BLaER1 treated with 17β-estradiol and CSF1 and Interleukin-3, amounts not matched to agents 10 nM and 100 nM (cell line): ENCODE results near the gene NTRK3.

Source experiments
- H3K27ac ChIP-seq, 11 experiments: shearing (Covaris generic); formaldehyde crosslinking; 2 replicates each; pipeline ENCODE4 v1.8.1; 2022
- H3K27me3 ChIP-seq, 11 experiments: shearing (Covaris generic); formaldehyde crosslinking; 2 replicates each; pipeline ENCODE4 v1.8.1; 2022
- H3K36me3 ChIP-seq, 11 experiments: shearing (Covaris generic); formaldehyde crosslinking; 2 replicates each; pipeline ENCODE4 v1.8.1; 2022
- H3K4me1 ChIP-seq, 10 experiments: shearing (Covaris generic); formaldehyde crosslinking; 2 replicates each; pipeline ENCODE4 v1.8.1; 2022
- H3K4me2 ChIP-seq, 11 experiments: shearing (Covaris generic); formaldehyde crosslinking; 2 replicates each; pipeline ENCODE4 v1.8.1; 2022
- H3K4me3 ChIP-seq, 10 experiments: shearing (Covaris generic); formaldehyde crosslinking; 2 replicates each; pipeline ENCODE4 v1.8.1; 2022
- H3K9ac ChIP-seq, 11 experiments: shearing (Covaris generic); formaldehyde crosslinking; 2 replicates each; pipeline ENCODE4 v1.8.1; 2022
- H3K9me3 ChIP-seq, 11 experiments: shearing (Covaris generic); formaldehyde crosslinking; replicated peaks in 1 of 11; 2 replicates each; pipeline ENCODE4 v1.8.1; 2022
- H4K20me1 ChIP-seq, 11 experiments: shearing (Covaris generic); formaldehyde crosslinking; 2 replicates each; pipeline ENCODE4 v1.8.1; 2022
- Cebpa-rat ChIP-seq, 11 experiments: shearing (Covaris generic); IDR thresholded peaks; 2 replicates each; pipeline ENCODE4 v1.8.1; 2022

NTRK3 gene

DNA sequence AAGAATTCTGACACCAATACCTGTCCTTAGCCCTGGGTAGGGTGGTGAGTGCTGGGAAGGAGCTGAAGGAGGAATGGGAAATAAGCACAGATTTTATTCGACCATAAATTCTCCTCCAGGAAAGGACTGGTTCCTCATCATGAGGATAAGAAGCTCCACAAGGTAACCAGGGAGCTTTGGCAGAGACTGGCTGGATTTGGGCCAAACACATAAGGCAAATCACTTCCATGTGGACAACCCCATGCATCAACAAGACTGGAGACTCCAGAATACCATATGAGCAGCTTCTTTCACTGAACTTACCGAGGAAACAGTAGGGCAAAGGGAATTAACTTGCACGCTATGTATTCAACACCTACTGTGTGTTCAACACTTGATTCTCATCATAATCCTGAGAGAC, 312.5 kb downstream of the NTRK3 start:
- no peak for TF ChIP-seq Cebpa-rat (IDR thresholded peaks at IDR 0.05)
- Histone ChIP-seq H3K4me2 (peak overlapping the region in 2 of 11 experiments; percentile 59 to 75; a peak in 3 of 22 replicates), H3K27ac (no peak overlapping the region), H3K9me3 (no peaks in the 10 kb centered on the region), H3K27me3 (no peaks in the 10 kb centered on the region), H3K9ac (no peak overlapping the region), H3K4me1 (peaks cover 14 to 39% (median 28%) of the 10 kb centered on the region in 10 experiments), H3K36me3 (no peaks in the 10 kb centered on the region), H3K4me3 (no peak overlapping the region), H4K20me1 (no peaks in the 10 kb centered on the region; a peak in 2 of 22 replicates)

DNA sequence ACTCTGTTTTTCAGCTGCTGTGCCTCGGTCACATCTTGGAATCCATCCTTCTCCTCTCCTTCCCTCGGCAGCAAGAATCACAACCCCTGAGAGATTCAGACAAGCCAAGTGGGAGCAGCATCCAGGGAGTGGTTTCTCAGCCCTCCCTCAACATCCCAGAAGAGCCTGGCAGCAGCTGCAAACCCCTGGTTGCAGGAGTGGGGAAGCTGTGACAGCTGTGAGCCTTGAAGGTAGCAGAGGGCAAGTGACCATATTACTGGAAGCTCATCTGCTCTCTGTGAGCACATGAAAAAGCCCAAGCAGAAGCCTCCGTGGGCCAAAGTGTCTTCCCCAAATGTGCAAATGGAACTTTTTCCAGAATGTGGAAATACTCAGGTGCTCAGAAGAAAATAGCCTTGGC, 312.9 kb downstream of the NTRK3 start:
- Histone ChIP-seq H3K4me2 (no peak overlapping the region), H3K27me3 (no peaks in the 10 kb centered on the region), H3K9ac (no peak overlapping the region), H3K4me1 (peaks cover 14 to 39% (median 28%) of the 10 kb centered on the region in 10 experiments), H3K36me3 (no peaks in the 10 kb centered on the region), H3K4me3 (no peak overlapping the region), H4K20me1 (no peaks in the 10 kb centered on the region; a peak in 1 of 22 replicates), H3K27ac (no peak overlapping the region), H3K9me3 (no peaks in the 10 kb centered on the region)
- no peak for TF ChIP-seq Cebpa-rat (IDR thresholded peaks at IDR 0.05)

DNA sequence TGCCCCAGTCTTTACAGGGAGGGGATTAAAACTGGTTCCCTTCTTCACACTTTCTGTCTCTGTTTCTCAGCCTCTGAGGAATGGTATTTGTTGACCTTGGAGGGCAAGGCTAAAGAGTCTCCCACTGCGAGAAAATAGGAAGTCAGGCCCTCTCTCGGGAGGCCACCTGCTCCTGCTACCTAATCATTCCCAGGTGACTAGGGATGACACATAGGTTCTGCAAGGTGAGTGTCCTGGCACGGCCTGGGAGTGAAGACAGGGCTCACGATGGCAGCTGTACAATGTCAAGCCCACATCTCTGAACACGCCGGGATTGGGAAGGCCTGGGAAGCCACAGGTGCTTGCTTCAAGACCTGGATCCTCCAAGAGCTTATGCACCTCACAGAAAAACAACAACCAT, 314.2 kb downstream of the NTRK3 start:
- no peak overlapping the region for H3K4me2 ChIP-seq
- no peak overlapping the region for H3K4me3 ChIP-seq
- peaks cover 14 to 47% (median 35%) of the 10 kb centered on the region in 10 experiments for H3K4me1 ChIP-seq
- H3K36me3 ChIP-seq: no peaks in the 10 kb centered on the region
- H3K27ac ChIP-seq: no peak overlapping the region
- H3K9ac ChIP-seq: no peak overlapping the region
- H4K20me1 ChIP-seq: no peaks in the 10 kb centered on the region; a peak in 1 of 22 replicates
- no peaks in the 10 kb centered on the region for H3K27me3 ChIP-seq
- no peak for TF ChIP-seq Cebpa-rat (IDR thresholded peaks at IDR 0.05)
- no peaks in the 10 kb centered on the region for H3K9me3 ChIP-seq

DNA sequence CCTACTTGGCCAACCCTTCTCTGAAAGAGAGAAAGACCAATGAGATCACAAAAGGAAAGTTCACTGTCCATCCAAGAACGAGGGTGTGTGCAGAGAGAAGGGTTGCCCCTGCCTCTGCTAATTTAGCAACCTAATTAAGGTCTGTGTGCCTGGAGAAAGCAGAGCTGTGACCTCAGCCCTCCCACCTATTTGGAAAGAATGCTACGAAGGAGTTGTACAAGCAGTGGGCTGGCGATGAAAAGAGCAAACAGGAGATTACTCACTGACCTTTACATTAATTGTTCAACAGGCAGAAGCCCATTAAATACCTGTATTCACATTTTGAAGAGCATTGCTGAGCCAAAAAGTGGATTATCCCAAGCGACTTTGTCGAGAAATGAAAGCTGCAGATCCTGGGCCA, 314.9 kb downstream of the NTRK3 start:
- Histone ChIP-seq H3K9ac (no peak overlapping the region), H4K20me1 (no peaks in the 10 kb centered on the region; a peak in 1 of 22 replicates), H3K4me3 (no peak overlapping the region), H3K27me3 (no peaks in the 10 kb centered on the region), H3K27ac (no peak overlapping the region), H3K4me1 (peaks cover 14 to 47% (median 35%) of the 10 kb centered on the region in 10 experiments), H3K9me3 (no peaks in the 10 kb centered on the region), H3K4me2 (no peak overlapping the region), H3K36me3 (no peaks in the 10 kb centered on the region)
- TF ChIP-seq Cebpa-rat (IDR thresholded peaks at IDR 0.05): no peak

DNA sequence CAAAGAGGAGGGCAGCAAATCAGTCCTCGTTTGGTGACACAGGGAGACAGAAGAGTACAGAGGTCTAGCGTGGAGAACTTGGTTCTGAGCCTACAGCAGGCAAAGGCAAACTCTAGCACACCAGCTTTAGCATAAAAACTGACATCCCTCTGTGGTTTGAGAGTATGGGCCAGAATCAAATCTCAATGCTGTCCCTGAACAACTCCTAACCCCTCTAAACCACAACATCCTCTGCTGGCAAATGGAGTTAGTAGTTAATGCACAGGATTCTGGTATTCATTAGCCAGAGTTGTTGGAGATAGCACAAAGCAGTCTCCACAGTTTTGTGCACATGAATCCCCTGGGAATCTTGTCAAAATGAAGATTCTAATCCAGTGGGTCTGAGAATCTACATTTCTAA, 315.8 kb downstream of the NTRK3 start:
- Histone ChIP-seq H3K4me1 (peaks cover 14 to 47% (median 35%) of the 10 kb centered on the region in 10 experiments), H3K27me3 (no peaks in the 10 kb centered on the region), H3K9me3 (no peaks in the 10 kb centered on the region), H4K20me1 (no peaks in the 10 kb centered on the region; a peak in 1 of 22 replicates), H3K4me3 (no peak overlapping the region), H3K9ac (no peak overlapping the region), H3K36me3 (no peaks in the 10 kb centered on the region), H3K4me2 (peak overlapping the region; percentile 19 to 71 (median 46); a peak in 20 of 22 replicates), H3K27ac (no peak overlapping the region)
- no peak for TF ChIP-seq Cebpa-rat (IDR thresholded peaks at IDR 0.05)

DNA sequence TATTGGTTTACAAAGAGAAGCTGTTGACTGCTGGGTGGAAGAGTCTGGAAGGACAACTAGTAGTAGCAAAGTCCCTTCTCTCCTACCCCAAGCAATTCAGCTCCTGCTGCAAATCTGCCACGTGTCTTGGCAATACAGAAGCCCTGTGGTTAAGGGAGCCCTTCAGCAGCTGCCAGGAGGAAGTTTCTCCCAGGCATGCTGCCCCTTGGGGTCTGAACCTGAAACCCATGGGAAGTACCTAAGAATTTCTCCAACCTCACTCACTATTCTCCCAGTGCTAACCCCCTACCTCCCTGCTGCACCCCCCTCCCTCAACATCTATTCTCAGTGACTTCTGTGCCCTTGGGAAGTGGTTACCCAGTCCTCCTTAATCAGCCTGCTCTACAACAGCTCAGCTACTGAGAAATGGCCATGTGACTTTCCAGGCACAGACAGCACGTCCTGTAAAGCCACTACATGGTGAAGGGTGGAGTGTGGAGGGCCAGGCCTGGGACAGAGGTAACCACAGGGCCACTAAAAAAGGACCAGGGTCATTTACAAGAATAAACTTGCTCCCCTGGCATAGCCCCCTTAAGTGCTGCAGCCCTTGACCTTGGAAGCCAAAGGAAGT, 316.6 kb downstream of the NTRK3 start:
- H3K27ac ChIP-seq: no peak overlapping the region
- H3K4me3 ChIP-seq: no peak overlapping the region
- no peaks in the 10 kb centered on the region for H3K36me3 ChIP-seq
- H4K20me1 ChIP-seq: no peaks in the 10 kb centered on the region; a peak in 1 of 22 replicates
- peak overlapping the region; percentile 23 to 71 (median 46); a peak in 21 of 22 replicates for H3K4me2 ChIP-seq
- peaks cover 14 to 42% (median 30%) of the 10 kb centered on the region in 10 experiments for H3K4me1 ChIP-seq
- H3K9me3 ChIP-seq: no peaks in the 10 kb centered on the region
- H3K9ac ChIP-seq: no peak overlapping the region
- no peaks in the 10 kb centered on the region for H3K27me3 ChIP-seq
- no peak for TF ChIP-seq Cebpa-rat (IDR thresholded peaks at IDR 0.05)

DNA sequence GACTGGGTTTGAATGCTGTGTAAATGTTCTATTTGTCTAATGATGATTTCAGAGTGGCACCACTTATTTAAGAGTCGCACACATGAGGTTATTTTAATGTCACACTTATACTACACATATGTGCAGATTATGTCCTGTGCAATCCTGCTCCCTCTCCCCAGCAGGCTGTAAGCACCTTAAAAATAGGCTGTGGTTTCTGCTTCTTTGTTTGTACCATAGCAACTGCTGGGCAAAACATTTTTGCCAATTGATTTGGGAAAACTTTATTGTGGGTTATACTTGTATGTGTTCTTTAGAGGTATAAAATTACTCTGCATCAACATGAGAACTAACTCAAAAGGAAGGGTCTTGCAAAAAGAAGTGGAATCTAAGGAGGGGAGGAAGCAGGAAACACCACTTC, 318.5 kb downstream of the NTRK3 start:
- peak overlapping the region in 5 of 11 experiments; percentile 17 to 45 (median 28); a peak in 6 of 22 replicates for H3K4me2 ChIP-seq
- H3K9me3 ChIP-seq: no peaks in the 10 kb centered on the region
- peaks cover 14 to 28% (median 23%) of the 10 kb centered on the region in 10 experiments for H3K4me1 ChIP-seq
- H3K9ac ChIP-seq: no peak overlapping the region
- no peaks in the 10 kb centered on the region for H3K36me3 ChIP-seq
- H3K27ac ChIP-seq: no peak overlapping the region
- H3K4me3 ChIP-seq: no peak overlapping the region
- no peaks in the 10 kb centered on the region for H3K27me3 ChIP-seq
- TF ChIP-seq Cebpa-rat (IDR thresholded peaks at IDR 0.05): no peak
- no peaks in the 10 kb centered on the region for H4K20me1 ChIP-seq

DNA sequence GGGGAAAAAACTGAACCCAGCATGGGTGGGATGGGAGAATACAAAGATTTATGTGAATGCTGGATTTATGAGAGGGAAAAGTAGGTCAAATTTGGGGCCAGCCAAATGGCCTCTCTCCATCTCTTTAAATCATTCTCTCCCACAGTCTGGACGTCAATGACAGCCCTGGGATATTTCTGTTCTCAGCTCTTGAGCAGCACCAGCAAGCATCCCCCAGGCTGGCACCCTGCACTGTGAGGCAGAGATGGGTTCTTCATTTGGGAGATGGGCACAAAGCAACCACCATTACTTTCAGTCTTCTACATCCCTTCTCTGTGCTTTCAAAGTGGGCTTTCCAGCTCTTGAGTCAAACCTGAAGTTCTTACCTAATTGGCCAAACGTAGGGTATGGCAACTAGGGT, 321.0 kb downstream of the NTRK3 start:
- Histone ChIP-seq H3K4me3 (no peak overlapping the region), H3K9ac (no peak overlapping the region), H3K27me3 (no peaks in the 10 kb centered on the region), H3K4me1 (peaks cover 11 to 23% (median 18%) of the 10 kb centered on the region in 10 experiments), H3K36me3 (no peaks in the 10 kb centered on the region), H4K20me1 (no peaks in the 10 kb centered on the region), H3K4me2 (no peak overlapping the region), H3K9me3 (no peaks in the 10 kb centered on the region), H3K27ac (no peak overlapping the region)
- TF ChIP-seq Cebpa-rat (IDR thresholded peaks at IDR 0.05): no peak

DNA sequence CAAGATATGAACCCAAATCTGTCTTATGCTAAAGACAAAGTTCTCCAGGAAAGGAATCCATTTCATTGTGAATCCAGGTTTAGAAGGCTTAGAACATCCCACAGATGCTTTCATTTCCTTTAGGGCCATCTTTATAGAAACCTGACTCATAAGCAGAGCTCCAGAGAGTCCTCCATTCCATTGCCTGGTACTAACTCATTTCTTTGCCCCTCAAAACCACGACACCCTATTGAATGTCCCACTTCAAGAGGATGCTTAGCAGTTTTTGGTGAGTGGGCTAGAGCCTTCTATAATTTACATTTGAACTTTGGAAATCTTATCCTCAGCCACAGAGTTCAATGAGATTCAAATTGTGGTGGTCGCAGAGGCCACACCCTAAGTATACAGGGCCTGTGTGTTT, 325.0 kb downstream of the NTRK3 start:
- H3K27ac ChIP-seq: no peak overlapping the region

DNA sequence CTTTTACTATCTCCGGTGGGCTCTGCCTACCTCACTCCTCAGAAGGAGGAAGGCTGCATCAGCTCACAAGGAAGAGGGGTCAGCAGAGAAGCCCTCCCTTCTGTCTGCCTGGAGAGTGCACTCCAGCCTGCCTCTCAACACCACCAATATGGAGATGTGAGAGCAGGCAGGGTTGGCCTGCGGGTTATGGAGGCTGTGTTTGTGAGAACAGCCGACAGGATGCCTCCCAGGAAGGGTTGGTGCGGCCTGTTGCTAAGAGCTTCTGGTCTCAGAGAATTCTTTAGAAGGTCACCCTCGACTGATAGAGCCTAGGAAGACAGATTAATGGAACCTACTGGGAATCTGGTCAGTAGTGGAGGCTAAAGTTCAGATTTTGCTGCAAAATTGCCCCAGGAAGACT, 326.1 kb downstream of the NTRK3 start:
- H4K20me1 ChIP-seq: no peaks in the 10 kb centered on the region
- no peaks in the 10 kb centered on the region for H3K36me3 ChIP-seq
- no peak overlapping the region for H3K4me3 ChIP-seq
- no peaks in the 10 kb centered on the region for H3K9me3 ChIP-seq
- no peak overlapping the region for H3K27ac ChIP-seq
- no peak for TF ChIP-seq Cebpa-rat (IDR thresholded peaks at IDR 0.05)
- no peaks in the 10 kb centered on the region for H3K4me1 ChIP-seq
- H3K4me2 ChIP-seq: no peak overlapping the region
- H3K9ac ChIP-seq: no peak overlapping the region
- no peaks in the 10 kb centered on the region for H3K27me3 ChIP-seq

More for the DNA sequence above, 325.0 kb downstream of the NTRK3 start:
- Histone ChIP-seq H4K20me1 (no peaks in the 10 kb centered on the region), H3K9ac (no peak overlapping the region), H3K4me1 (no peaks in the 10 kb centered on the region), H3K4me2 (no peak overlapping the region), H3K27me3 (no peaks in the 10 kb centered on the region), H3K9me3 (no peaks in the 10 kb centered on the region), H3K4me3 (no peak overlapping the region), H3K36me3 (no peaks in the 10 kb centered on the region)
- no peak for TF ChIP-seq Cebpa-rat (IDR thresholded peaks at IDR 0.05)
